Neural cell (in vitro differentiated cells): ENCODE results near the gene SRSF7. TPM values are rescaled to one million over a fixed set of nuclear protein-coding genes. Genes with fewer than 3 reads are reported as not detected.

ENCODE experiments used
- H2AFZ ChIP-seq: fragments of 200-600, 300-800 bp; sonication (generic), shearing (Covaris generic); 2 replicates; pipeline ENCODE4 v1.6.0; 2014; ENCODE audit warnings: low read depth, mild to moderate bottlenecking, antibody characterized with exemption, low read length, moderate library complexity
- H3F3A ChIP-seq: fragments of 200-600 bp; shearing (Covaris generic); 2 replicates; pipeline ENCODE4 v1.6.1; 2016; ENCODE audit warnings: mild to moderate bottlenecking, moderate library complexity, mixed read lengths, antibody characterized with exemption, low read length; ENCODE audit not compliant: insufficient read depth, poor library complexity, severe bottlenecking
- H3K27ac ChIP-seq: fragments of 200-600, 300-800 bp; sonication (generic), shearing (Covaris generic); 2 replicates; pipeline ENCODE4 v1.5.1; 2014; ENCODE audit warnings: mild to moderate bottlenecking, low read length, moderate library complexity
- H3K27me3 ChIP-seq: fragments of 300-800, 200-600 bp; sonication (generic), shearing (Covaris generic); 2 replicates; pipeline ENCODE4 v1.6.0; 2014; ENCODE audit warnings: mild to moderate bottlenecking, low read depth, low read length, moderate library complexity; ENCODE audit not compliant: insufficient read depth
- H3K36me3 ChIP-seq: fragments of 300-800, 200-600 bp; sonication (generic), shearing (Covaris generic); 2 replicates; pipeline ENCODE4 v1.5.1; 2014; ENCODE audit warnings: mild to moderate bottlenecking, antibody characterized with exemption, low read length, moderate library complexity; ENCODE audit not compliant: insufficient read depth
- H3K4me2 ChIP-seq: fragments of 300-800, 200-600 bp; sonication (generic), shearing (Covaris generic); 2 replicates; pipeline ENCODE4 v1.6.0; 2014; ENCODE audit warnings: mild to moderate bottlenecking, low read length
- H3K4me3 ChIP-seq: fragments of 300-800, 200-600 bp; sonication (generic), shearing (Covaris generic); 2 replicates; pipeline ENCODE4 v1.5.1; 2014; ENCODE audit warnings: mild to moderate bottlenecking, low read length, moderate library complexity
- H3K79me2 ChIP-seq: fragments of 200-600 bp; shearing (Covaris generic); replicated peaks from 2 replicates; pipeline ENCODE4 v1.6.0; 2014; ENCODE audit warnings: mild to moderate bottlenecking, low read length, moderate library complexity; ENCODE audit not compliant: insufficient read depth
- H3K9ac ChIP-seq: fragments of 300-800, 200-600 bp; sonication (generic), shearing (Covaris generic); 2 replicates; pipeline ENCODE4 v1.6.1; 2016; ENCODE audit warnings: mild to moderate bottlenecking, low read length, mixed read lengths
- H3K9me2 ChIP-seq: fragments of 200-600 bp; shearing (Covaris generic); 2 replicates; pipeline ENCODE4 v1.6.1; 2016; ENCODE audit warnings: mild to moderate bottlenecking, low read length, mixed read lengths; ENCODE audit not compliant: insufficient read depth
- H3K9me3 ChIP-seq: fragments of 200-600, 300-800 bp; sonication (generic), shearing (Covaris generic); 2 replicates; pipeline ENCODE4 v1.6.1; 2016; ENCODE audit warnings: mild to moderate bottlenecking, mixed run types, low read length, moderate library complexity, mixed read lengths
- H4K20me1 ChIP-seq: fragments of 200-600 bp; shearing (Covaris generic); 2 replicates; pipeline ENCODE4 v1.6.1; 2016; ENCODE audit warnings: mild to moderate bottlenecking, mixed run types; ENCODE audit not compliant: insufficient read depth
- EP300 ChIP-seq: fragments of 450-650 bp; conservative IDR thresholded peaks from 2 replicates; pipeline ENCODE4 v1.6.1; 2014; ENCODE audit warnings: antibody characterized with exemption, mild to moderate bottlenecking, moderate library complexity; ENCODE audit not compliant: poor library complexity, severe bottlenecking
- EZH2 ChIP-seq: fragments of 200-600, 300-800 bp; shearing (Covaris generic), sonication (generic); IDR thresholded peaks from 2 replicates; pipeline ENCODE4 v1.6.1; 2014; ENCODE audit warnings: antibody characterized with exemption, low read length, borderline replicate concordance, mild to moderate bottlenecking; ENCODE audit not compliant: insufficient read depth, poor library complexity, severe bottlenecking
- MXI1 ChIP-seq: fragments of 450-650 bp; conservative IDR thresholded peaks from 2 replicates; pipeline ENCODE4 v1.6.1; 2014; ENCODE audit warnings: antibody characterized with exemption, mild to moderate bottlenecking; ENCODE audit not compliant: poor library complexity, severe bottlenecking
- POLR2AphosphoS5 ChIP-seq: IDR thresholded peaks from 2 replicates; pipeline ENCODE4 v1.6.1; 2012
- RAD21 ChIP-seq: fragments of 450-650 bp; conservative IDR thresholded peaks from 2 replicates; pipeline ENCODE4 v1.6.1; 2014; ENCODE audit warnings: antibody characterized with exemption, mild to moderate bottlenecking, moderate library complexity
- SMC3 ChIP-seq: fragments of 450-650 bp; conservative IDR thresholded peaks from 2 replicates; pipeline ENCODE4 v1.6.1; 2014; ENCODE audit warnings: antibody characterized with exemption, mild to moderate bottlenecking, moderate library complexity; ENCODE audit not compliant: poor library complexity
- TAF1 ChIP-seq: IDR thresholded peaks from 2 replicates; pipeline ENCODE4 v1.6.1; 2012; ENCODE audit warnings: low read depth
- polyA plus RNA-seq: library from polyadenylated mRNA; depleted of rRNA; stranded (reverse); fragments of >200 nt; gene quantifications from 2 replicates; pipeline ENCODE4 v1.2.3, GENCODE V29; 2014
- TF ChIP-seq, protein P1 (sequence below): fragments of 450-650 bp; IDR thresholded peaks from 2 replicates; pipeline ENCODE4 v1.5.1; 2014; ENCODE audit warnings: antibody characterized with exemption, mild to moderate bottlenecking, moderate library complexity; ENCODE audit not compliant: poor library complexity, severe bottlenecking
- TF ChIP-seq, protein P2 (sequence below): IDR thresholded peaks from 2 replicates; pipeline ENCODE4 v1.6.1; 2012; ENCODE audit warnings: borderline replicate concordance

The SRSF7 gene
- polyA plus RNA-seq, 1 donor from 2014 or later: 286 TPM

DNA sequence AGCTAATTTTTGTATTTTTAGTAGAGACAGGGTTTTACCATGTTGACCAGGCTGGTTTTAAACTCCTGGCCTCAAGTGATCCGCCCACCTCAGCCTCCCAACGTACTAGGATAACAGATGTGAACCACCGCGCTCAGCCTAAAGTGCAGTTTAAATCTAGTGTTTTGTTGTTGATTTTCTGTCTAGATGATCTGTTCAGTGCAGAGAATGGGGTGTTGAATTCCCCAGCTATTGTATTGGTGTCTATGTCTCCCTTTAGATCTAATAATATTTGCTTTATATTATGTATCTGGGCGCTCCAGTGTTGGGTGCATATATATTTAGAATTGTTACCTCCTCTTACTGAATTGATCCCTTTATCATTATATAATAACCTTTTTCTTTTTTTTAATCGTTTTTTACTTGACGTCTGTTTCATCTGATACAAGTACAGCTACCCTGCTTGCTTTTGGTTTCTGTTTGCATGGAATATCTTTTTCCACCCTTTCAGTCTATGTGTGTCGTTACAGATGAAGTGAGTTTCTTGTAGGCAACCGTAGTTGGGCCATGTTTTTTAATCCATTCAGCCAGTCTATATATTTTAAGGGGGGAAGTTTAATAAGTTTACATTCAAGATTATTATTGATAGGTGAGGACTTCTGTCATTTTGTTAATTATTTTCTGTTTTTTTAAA, 50.9 kb downstream of the SRSF7 start:
- H3K27me3 ChIP-seq: no peaks in the 10 kb centered on the region
- H3K79me2 ChIP-seq: no peaks in the 10 kb centered on the region
- H3F3A ChIP-seq: no peaks in the 10 kb centered on the region
- no peaks in the 10 kb centered on the region for H3K36me3 ChIP-seq
- H3K9ac ChIP-seq: no peak overlapping the region
- no peaks in the 10 kb centered on the region for H4K20me1 ChIP-seq
- no peak overlapping the region for H3K4me3 ChIP-seq
- no peak overlapping the region for H3K27ac ChIP-seq
- H3K4me2 ChIP-seq: no peak overlapping the region
- TF ChIP-seq, protein P1, sequence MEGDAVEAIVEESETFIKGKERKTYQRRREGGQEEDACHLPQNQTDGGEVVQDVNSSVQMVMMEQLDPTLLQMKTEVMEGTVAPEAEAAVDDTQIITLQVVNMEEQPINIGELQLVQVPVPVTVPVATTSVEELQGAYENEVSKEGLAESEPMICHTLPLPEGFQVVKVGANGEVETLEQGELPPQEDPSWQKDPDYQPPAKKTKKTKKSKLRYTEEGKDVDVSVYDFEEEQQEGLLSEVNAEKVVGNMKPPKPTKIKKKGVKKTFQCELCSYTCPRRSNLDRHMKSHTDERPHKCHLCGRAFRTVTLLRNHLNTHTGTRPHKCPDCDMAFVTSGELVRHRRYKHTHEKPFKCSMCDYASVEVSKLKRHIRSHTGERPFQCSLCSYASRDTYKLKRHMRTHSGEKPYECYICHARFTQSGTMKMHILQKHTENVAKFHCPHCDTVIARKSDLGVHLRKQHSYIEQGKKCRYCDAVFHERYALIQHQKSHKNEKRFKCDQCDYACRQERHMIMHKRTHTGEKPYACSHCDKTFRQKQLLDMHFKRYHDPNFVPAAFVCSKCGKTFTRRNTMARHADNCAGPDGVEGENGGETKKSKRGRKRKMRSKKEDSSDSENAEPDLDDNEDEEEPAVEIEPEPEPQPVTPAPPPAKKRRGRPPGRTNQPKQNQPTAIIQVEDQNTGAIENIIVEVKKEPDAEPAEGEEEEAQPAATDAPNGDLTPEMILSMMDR: no peak
- TF ChIP-seq SMC3 (no peak), EZH2 (no peak), EP300 (no peak), MXI1 (no peak), POLR2AphosphoS5 (no peak), RAD21 (no peak), TAF1 (no peak)
- TF ChIP-seq, protein P2, sequence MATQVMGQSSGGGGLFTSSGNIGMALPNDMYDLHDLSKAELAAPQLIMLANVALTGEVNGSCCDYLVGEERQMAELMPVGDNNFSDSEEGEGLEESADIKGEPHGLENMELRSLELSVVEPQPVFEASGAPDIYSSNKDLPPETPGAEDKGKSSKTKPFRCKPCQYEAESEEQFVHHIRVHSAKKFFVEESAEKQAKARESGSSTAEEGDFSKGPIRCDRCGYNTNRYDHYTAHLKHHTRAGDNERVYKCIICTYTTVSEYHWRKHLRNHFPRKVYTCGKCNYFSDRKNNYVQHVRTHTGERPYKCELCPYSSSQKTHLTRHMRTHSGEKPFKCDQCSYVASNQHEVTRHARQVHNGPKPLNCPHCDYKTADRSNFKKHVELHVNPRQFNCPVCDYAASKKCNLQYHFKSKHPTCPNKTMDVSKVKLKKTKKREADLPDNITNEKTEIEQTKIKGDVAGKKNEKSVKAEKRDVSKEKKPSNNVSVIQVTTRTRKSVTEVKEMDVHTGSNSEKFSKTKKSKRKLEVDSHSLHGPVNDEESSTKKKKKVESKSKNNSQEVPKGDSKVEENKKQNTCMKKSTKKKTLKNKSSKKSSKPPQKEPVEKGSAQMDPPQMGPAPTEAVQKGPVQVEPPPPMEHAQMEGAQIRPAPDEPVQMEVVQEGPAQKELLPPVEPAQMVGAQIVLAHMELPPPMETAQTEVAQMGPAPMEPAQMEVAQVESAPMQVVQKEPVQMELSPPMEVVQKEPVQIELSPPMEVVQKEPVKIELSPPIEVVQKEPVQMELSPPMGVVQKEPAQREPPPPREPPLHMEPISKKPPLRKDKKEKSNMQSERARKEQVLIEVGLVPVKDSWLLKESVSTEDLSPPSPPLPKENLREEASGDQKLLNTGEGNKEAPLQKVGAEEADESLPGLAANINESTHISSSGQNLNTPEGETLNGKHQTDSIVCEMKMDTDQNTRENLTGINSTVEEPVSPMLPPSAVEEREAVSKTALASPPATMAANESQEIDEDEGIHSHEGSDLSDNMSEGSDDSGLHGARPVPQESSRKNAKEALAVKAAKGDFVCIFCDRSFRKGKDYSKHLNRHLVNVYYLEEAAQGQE: no peak
- no peak overlapping the region for H2AFZ ChIP-seq
- no peaks in the 10 kb centered on the region for H3K9me3 ChIP-seq
- no peaks in the 10 kb centered on the region for H3K9me2 ChIP-seq

DNA sequence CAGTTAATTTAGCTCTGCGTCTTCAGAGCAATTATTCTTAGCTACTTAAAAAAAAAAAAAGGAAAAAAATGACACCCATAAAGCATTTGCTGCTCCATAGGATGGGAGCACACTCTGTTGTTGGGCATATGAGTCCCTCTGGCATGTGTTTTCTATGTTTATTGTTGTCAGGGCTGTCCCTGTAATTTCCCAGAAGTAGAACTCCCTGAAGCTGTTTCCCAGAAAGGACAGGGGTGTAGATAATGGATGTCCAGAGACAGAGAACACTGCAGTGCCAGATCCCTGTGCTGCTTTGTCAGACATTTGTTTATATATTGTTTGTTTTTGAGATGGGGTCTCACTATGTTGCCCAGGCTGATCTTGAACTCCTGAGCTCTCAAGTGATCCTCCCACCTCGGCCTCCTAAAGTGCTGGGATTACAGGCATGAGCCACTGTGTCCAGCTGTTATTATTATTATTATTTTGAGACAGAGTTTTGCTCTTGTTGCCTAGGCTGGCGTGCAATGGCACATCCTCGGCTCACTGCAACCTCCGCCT, 52.6 kb downstream of the SRSF7 start:
- H3K36me3 ChIP-seq: no peaks in the 10 kb centered on the region
- no peaks in the 10 kb centered on the region for H3K79me2 ChIP-seq
- no peak overlapping the region for H3K27ac ChIP-seq

More for the DNA sequence above, 52.6 kb downstream of the SRSF7 start:
- no peak overlapping the region for H3K4me2 ChIP-seq
- H3K9me2 ChIP-seq: no peaks in the 10 kb centered on the region
- TF ChIP-seq EZH2: no peak
- no peak for TF ChIP-seq POLR2AphosphoS5
- TF ChIP-seq, protein P2: no peak
- no peak for TF ChIP-seq MXI1
- TF ChIP-seq, protein P1: no peak
- TF ChIP-seq SMC3: no peak
- no peak for TF ChIP-seq EP300
- no peak for TF ChIP-seq RAD21
- no peak for TF ChIP-seq TAF1
- H4K20me1 ChIP-seq: no peaks in the 10 kb centered on the region
- H2AFZ ChIP-seq: no peak overlapping the region
- no peak overlapping the region for H3K4me3 ChIP-seq
- no peaks in the 10 kb centered on the region for H3K9me3 ChIP-seq
- no peaks in the 10 kb centered on the region for H3F3A ChIP-seq
- H3K9ac ChIP-seq: no peak overlapping the region
- H3K27me3 ChIP-seq: no peaks in the 10 kb centered on the region
